GM18870 (cell line): ENCODE measurements around the gene PERP.
"Not testable (repeated sequence)": the region's sequence is repeated elsewhere in the genome, so short reads cannot be mapped to it uniquely, and the experiment has no call there.

Experiments
- ATAC-seq: cut with Tn5 transposase; IDR thresholded peaks from one replicate; pipeline ENCODE4 v1.9.1; 2021; ENCODE audit warnings: moderate library complexity; ENCODE audit not compliant: unreplicated experiment

Gene PERP

GRCh38 chr6:138105880-138106664 is 1.1 kb downstream of the PERP start:
- ATAC-seq: no peak

- ATAC-seq: no peak
These were observed 1.8 kb downstream of the PERP start for GRCh38 chr6:138105446-138105845.

- no peak for ATAC-seq
These were observed 2.5 kb downstream of the PERP start for GRCh38 chr6:138104618-138105213.

- no peak for ATAC-seq
These were observed 3.3 kb downstream of the PERP start for GRCh38 chr6:138103871-138104270.

GRCh38 chr6:138101946-138102731 is 5.1 kb downstream of the PERP start:
- ATAC-seq: no peak

- ATAC-seq: no peak
These were observed 7.4 kb downstream of the PERP start for GRCh38 chr6:138099832-138100231.

GRCh38 chr6:138098306-138098705 is 8.9 kb downstream of the PERP start:
- no peak for ATAC-seq

- no peak for ATAC-seq
These were observed 13.0 kb downstream of the PERP start for GRCh38 chr6:138094260-138094659.

- ATAC-seq: no peak
These were observed 13.6 kb downstream of the PERP start for GRCh38 chr6:138093632-138094031.

GRCh38 chr6:138092686-138093085 is 14.5 kb downstream of the PERP start:
- ATAC-seq: no peak

- no peak for ATAC-seq
These were observed 17.9 kb downstream of the PERP start for GRCh38 chr6:138089325-138089724.

GRCh38 chr6:138088326-138088762 is 18.9 kb downstream of the PERP start:
- no peak for ATAC-seq

- ATAC-seq: no peak
These were observed 19.5 kb downstream of the PERP start for GRCh38 chr6:138087593-138088325.

GRCh38 chr6:138086573-138087196 is 20.5 kb downstream of the PERP start:
- no peak for ATAC-seq

GRCh38 chr6:138085839-138086222 is 21.4 kb downstream of the PERP start:
- no peak for ATAC-seq

GRCh38 chr6:138084904-138085838 is 22.0 kb downstream of the PERP start:
- ATAC-seq: no peak

- no peak for ATAC-seq
These were observed 25.0 kb downstream of the PERP start for GRCh38 chr6:138082232-138082631.

- not testable (repeated sequence) for ATAC-seq
These were observed 27.7 kb downstream of the PERP start for GRCh38 chr6:138079556-138079955.

GRCh38 chr6:138078491-138078890 is 28.7 kb downstream of the PERP start:
- ATAC-seq: no peak

- ATAC-seq: no peak
These were observed 34.0 kb downstream of the PERP start for GRCh38 chr6:138073264-138073663.
